SU-DHL-6 (cell line): ENCODE results near the gene KCNMB2.

Experiments used
- H2AFZ ChIP-seq: fragments of 200-600 bp; sonication (generic); 2 replicates; pipeline ENCODE4 v1.6.1; 2014; ENCODE audit warnings: low read depth, mild to moderate bottlenecking, moderate library complexity, mixed read lengths, antibody characterized with exemption, low read length; ENCODE audit not compliant: severe bottlenecking
- H3F3A ChIP-seq: fragments of 200-600 bp; shearing (Covaris generic); 2 replicates; pipeline ENCODE4 v1.6.0; 2016; ENCODE audit warnings: antibody characterized with exemption, mild to moderate bottlenecking; ENCODE audit not compliant: insufficient read depth
- H3K27ac ChIP-seq: fragments of 200-600 bp; sonication (generic); 2 replicates; pipeline ENCODE4 v1.5.1; 2016; ENCODE audit warnings: low read depth, mild to moderate bottlenecking, low read length, moderate library complexity, mixed read lengths
- H3K27me3 ChIP-seq: fragments of 200-600 bp; sonication (generic), shearing (Covaris generic); 2 replicates; pipeline ENCODE4 v1.6.0; 2014; ENCODE audit warnings: mild to moderate bottlenecking, low read length
- H3K36me3 ChIP-seq: fragments of 200-600 bp; sonication (generic); 2 replicates; pipeline ENCODE4 v1.6.1; 2014; ENCODE audit warnings: mild to moderate bottlenecking, low read length, mixed read lengths
- H3K4me2 ChIP-seq: fragments of 300-600, 200-600 bp; shearing (Covaris generic), sonication (generic); 2 replicates; pipeline ENCODE4 v1.6.0; 2014; ENCODE audit warnings: low read length, low read depth, mild to moderate bottlenecking; ENCODE audit not compliant: poor library complexity, severe bottlenecking
- H3K4me3 ChIP-seq: fragments of 200-600 bp; sonication (generic); 2 replicates; pipeline ENCODE4 v1.5.1; 2014; ENCODE audit warnings: antibody characterized with exemption, low read length, mild to moderate bottlenecking, mixed read lengths; ENCODE audit not compliant: insufficient read depth, poor library complexity, severe bottlenecking
- H3K79me2 ChIP-seq: fragments of 200-600 bp; sonication (generic); 2 replicates; pipeline ENCODE4 v1.6.1; 2014; ENCODE audit warnings: mild to moderate bottlenecking, low read length, moderate library complexity; ENCODE audit not compliant: insufficient read depth
- H3K9ac ChIP-seq: fragments of 200-600 bp; sonication (generic); 2 replicates; pipeline ENCODE4 v1.7.0; 2014; ENCODE audit warnings: mild to moderate bottlenecking, low read length
- H3K9me2 ChIP-seq: fragments of 200-600 bp; sonication (generic); replicated peaks from 2 replicates; pipeline ENCODE4 v1.6.1; 2014; ENCODE audit warnings: low read length; ENCODE audit not compliant: insufficient read depth
- H3K9me3 ChIP-seq: fragments of 200-600 bp; sonication (generic); 2 replicates; pipeline ENCODE4 v1.6.1; 2014; ENCODE audit warnings: low read length, mixed read lengths; ENCODE audit not compliant: insufficient read depth
- H4K20me1 ChIP-seq: fragments of 200-600 bp; sonication (generic); 2 replicates; pipeline ENCODE4 v1.6.1; 2014; ENCODE audit warnings: low read depth, mild to moderate bottlenecking, antibody characterized with exemption, low read length, moderate library complexity, mixed read lengths
- EZH2phosphoT487 ChIP-seq: fragments of 200-600 bp; sonication (generic), shearing (Covaris generic); conservative IDR thresholded peaks from 2 replicates; pipeline ENCODE4 v1.6.1; 2018; ENCODE audit warnings: mild to moderate bottlenecking, antibody characterized with exemption, low read length, moderate library complexity, mixed read lengths
- TF ChIP-seq, protein P1 (sequence below): fragments of 200-600 bp; sonication (generic); IDR thresholded peaks from one replicate; pipeline ENCODE4 v1.5.1; 2017; ENCODE audit warnings: antibody characterized with exemption, mild to moderate bottlenecking, low read length, moderate library complexity; ENCODE audit not compliant: insufficient read depth, poor library complexity, severe bottlenecking

KCNMB2 gene

GRCh38 chr3:178588628-178589027 lies 52.4 kb downstream of the KCNMB2 start:
- Histone ChIP-seq H3F3A (peaks cover 11% of the 10 kb centered on the region), H3K4me2 (no peak overlapping the region), H3K9me2 (no peaks in the 10 kb centered on the region), H2AFZ (no peak overlapping the region), H3K27me3 (no peaks in the 10 kb centered on the region), H3K36me3 (peaks cover 45% of the 10 kb centered on the region), H3K9ac (no peak overlapping the region), H4K20me1 (no peaks in the 10 kb centered on the region), H3K4me3 (no peak overlapping the region), H3K9me3 (no peaks in the 10 kb centered on the region), H3K27ac (no peak overlapping the region), H3K79me2 (peaks cover 79% of the 10 kb centered on the region)
- TF ChIP-seq, protein P1, sequence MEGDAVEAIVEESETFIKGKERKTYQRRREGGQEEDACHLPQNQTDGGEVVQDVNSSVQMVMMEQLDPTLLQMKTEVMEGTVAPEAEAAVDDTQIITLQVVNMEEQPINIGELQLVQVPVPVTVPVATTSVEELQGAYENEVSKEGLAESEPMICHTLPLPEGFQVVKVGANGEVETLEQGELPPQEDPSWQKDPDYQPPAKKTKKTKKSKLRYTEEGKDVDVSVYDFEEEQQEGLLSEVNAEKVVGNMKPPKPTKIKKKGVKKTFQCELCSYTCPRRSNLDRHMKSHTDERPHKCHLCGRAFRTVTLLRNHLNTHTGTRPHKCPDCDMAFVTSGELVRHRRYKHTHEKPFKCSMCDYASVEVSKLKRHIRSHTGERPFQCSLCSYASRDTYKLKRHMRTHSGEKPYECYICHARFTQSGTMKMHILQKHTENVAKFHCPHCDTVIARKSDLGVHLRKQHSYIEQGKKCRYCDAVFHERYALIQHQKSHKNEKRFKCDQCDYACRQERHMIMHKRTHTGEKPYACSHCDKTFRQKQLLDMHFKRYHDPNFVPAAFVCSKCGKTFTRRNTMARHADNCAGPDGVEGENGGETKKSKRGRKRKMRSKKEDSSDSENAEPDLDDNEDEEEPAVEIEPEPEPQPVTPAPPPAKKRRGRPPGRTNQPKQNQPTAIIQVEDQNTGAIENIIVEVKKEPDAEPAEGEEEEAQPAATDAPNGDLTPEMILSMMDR = no peak
- TF ChIP-seq EZH2phosphoT487 = no peak

DNA sequence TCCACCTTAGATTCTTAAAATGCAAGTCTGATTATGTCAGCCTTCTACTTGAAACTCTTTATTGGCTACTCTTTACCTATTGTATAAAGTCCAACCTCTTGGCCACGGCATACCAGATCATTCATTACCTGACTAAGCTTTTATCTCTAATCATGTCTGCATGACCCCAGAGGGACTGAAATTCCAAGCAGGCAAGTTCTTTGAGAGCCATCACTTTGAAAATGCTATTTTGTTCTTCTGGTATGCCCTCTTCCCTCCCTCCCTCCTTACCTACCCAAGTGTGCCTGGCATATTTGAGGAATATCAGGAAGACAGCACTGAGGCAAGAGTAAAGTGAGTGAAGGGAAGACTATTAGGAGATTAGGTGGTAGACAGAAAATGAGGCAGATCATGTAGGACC lies 57.5 kb downstream of the KCNMB2 start:
- H3K79me2 ChIP-seq = peaks cover 94% of the 10 kb centered on the region
- no peak overlapping the region for H3K4me3 ChIP-seq
- no peak for TF ChIP-seq EZH2phosphoT487
- TF ChIP-seq, protein P1 = no peak
- H3K27me3 ChIP-seq = no peaks in the 10 kb centered on the region
- H3K36me3 ChIP-seq = peaks cover 70% of the 10 kb centered on the region
- no peaks in the 10 kb centered on the region for H3F3A ChIP-seq
- H3K4me2 ChIP-seq = no peak overlapping the region
- H2AFZ ChIP-seq = no peak overlapping the region
- H3K9me2 ChIP-seq = no peaks in the 10 kb centered on the region
- H3K27ac ChIP-seq = no peak overlapping the region
- H3K9ac ChIP-seq = no peak overlapping the region
- no peaks in the 10 kb centered on the region for H4K20me1 ChIP-seq
- no peaks in the 10 kb centered on the region for H3K9me3 ChIP-seq

GRCh38 chr3:178597371-178597770 lies 61.1 kb downstream of the KCNMB2 start:
- H3K4me3 ChIP-seq = no peak overlapping the region
- H3F3A ChIP-seq = no peaks in the 10 kb centered on the region
- H3K4me2 ChIP-seq = no peak overlapping the region
- no peak overlapping the region for H3K9ac ChIP-seq
- H3K27me3 ChIP-seq = no peaks in the 10 kb centered on the region
- H3K9me3 ChIP-seq = no peaks in the 10 kb centered on the region
- no peak overlapping the region for H2AFZ ChIP-seq
- H3K79me2 ChIP-seq = peaks cover 84% of the 10 kb centered on the region
- TF ChIP-seq, protein P1 = no peak
- no peak for TF ChIP-seq EZH2phosphoT487
- no peaks in the 10 kb centered on the region for H4K20me1 ChIP-seq
- H3K27ac ChIP-seq = no peak overlapping the region
- H3K36me3 ChIP-seq = peaks cover 55% of the 10 kb centered on the region
- no peaks in the 10 kb centered on the region for H3K9me2 ChIP-seq

DNA sequence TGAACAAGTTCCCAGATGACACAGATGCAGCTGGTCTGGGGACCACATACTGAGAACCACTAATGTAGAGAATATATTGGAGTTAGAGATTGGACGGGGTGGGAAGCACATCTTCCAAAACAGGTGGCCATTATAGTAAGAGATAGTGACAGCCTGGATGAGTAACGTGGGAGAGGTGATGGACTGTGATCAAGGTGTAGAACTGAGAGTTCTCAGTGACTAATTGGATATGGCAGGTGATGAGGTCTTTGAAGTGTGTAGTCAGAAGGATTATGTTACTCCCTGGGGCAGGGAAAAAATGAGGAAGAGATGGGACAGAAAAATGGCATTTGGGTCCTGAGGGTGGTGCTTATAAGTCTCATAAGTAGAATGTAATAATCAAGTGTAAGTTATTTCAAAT lies 66.6 kb downstream of the KCNMB2 start:
- no peaks in the 10 kb centered on the region for H4K20me1 ChIP-seq
- H3K79me2 ChIP-seq = peaks cover 65% of the 10 kb centered on the region
- H3K9me3 ChIP-seq = no peaks in the 10 kb centered on the region
- H2AFZ ChIP-seq = no peak overlapping the region
- H3K9ac ChIP-seq = no peak overlapping the region
- no peaks in the 10 kb centered on the region for H3K9me2 ChIP-seq
- TF ChIP-seq EZH2phosphoT487 = no peak
- TF ChIP-seq, protein P1 = no peak
- no peak overlapping the region for H3K4me3 ChIP-seq
- no peak overlapping the region for H3K27ac ChIP-seq
- H3F3A ChIP-seq = peaks cover 14% of the 10 kb centered on the region; the same call in 1 of the 2 replicates
- no peaks in the 10 kb centered on the region for H3K27me3 ChIP-seq
- H3K4me2 ChIP-seq = no peak overlapping the region
- peaks cover 22% of the 10 kb centered on the region for H3K36me3 ChIP-seq
